ENCODE results near the gene CSH2. TPM values are rescaled to one million over a fixed set of nuclear protein-coding genes. Genes with fewer than 3 reads are reported as not detected.

CSH2 gene
- total and polyA plus RNA-seq, 8 donors: not detected

DNA sequence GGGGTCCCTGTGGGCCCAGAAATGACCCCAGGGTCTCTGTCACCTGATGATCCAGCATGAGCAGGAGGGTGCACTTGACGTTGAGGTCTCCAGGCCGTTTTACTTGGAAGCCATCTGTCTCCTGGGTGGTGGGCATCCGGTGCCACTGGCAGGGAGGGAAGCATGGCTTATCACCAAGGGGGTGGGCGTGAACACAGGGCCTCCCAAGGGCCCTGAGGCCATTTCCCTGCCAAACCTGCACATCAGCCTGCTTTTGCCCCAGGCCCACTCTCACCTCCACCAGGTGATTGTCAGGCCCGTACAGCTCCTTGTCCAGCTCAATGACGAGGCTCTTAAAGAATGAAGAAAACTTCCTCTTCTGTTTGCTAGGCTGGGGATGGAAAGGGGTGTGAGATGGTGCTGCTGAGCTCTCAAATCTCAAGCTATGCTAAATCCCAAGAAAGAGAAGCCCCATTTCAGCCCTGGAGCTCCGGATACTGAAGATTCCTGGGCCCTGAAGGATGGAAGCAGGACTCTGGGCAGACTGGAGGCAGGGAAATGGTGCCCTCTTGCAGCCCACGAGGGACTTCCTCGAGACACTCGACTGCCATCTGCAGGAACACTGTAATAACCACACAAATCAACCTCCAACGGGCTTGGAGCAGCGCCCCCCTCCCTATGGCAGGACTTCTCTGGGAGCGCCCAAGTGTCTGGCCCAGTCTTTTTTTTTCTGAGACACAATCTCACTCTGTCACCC lies 38.9 kb downstream of the CSH2 start:
- intact Hi-C loops (cut with DNase I): no loop called here
- 48 to 53% methylated on average over 13 of the region's 13 CpGs for WGBS, 2 donors

DNA sequence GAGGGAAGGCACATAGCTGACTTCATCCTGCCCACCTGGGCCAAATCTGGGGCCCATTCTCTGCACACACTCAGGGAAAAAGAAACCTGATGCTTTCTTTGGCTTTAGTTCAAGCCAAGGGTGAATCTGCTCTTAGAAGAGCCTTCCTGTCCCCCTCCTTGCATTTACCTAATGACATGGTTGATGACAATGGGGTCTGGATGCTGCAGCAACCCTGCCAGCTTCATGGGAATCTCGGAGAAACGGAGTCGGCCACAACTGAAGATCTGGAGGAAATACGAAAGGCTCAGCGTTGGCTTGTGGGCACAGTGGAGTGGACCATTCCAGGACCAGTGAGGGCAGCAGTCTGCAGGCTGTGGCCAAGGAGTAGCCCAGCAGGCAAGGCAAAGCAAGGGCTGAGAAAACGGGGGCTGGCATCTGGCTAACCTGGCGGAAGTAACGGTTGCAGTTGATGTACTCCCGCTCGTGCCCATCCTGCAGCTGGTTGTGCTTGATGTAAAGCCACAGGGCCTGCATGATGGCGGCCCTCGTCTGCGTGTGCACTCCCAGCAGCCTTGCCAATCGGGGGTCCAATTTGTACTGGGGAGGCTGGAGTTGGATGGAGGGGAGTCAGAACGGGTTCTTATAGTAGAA lies 39.6 kb downstream of the CSH2 start:
- intact Hi-C loops (cut with DNase I): no loop called here
- Histone ChIP-seq H3K9me3 (no peaks in the 10 kb centered on the region), H3K27ac (no peak overlapping the region), H3K4me1 (peaks cover 13 to 23% (median 22%) of the 10 kb centered on the region in 3 donors), H3K27me3 (no peaks in the 10 kb centered on the region), H3K4me3 (no peak overlapping the region), H3K36me3 (peaks cover 0 to 67% (median 55%) of the 10 kb centered on the region in 3 donors)
- FAIRE-seq: no peak
- no peak for ATAC-seq
- no peak for DNase-seq
- WGBS, 2 donors: 91 to 94% methylated on average over 15 of the region's 15 CpGs
- no peak for TF ChIP-seq CTCF (IDR thresholded peaks at IDR 0.05)

More for the DNA sequence above, 38.9 kb downstream of the CSH2 start:
- TF ChIP-seq CTCF (IDR thresholded peaks at IDR 0.05): peak in 1 of 4 donors; percentile 13
- no peak for FAIRE-seq
- ATAC-seq: peak in 3 of 4 donors; percentile 29 to 63 (median 50)
- Histone ChIP-seq H3K9me3 (no peaks in the 10 kb centered on the region), H3K27ac (no peak overlapping the region), H3K36me3 (peaks cover 0 to 64% (median 54%) of the 10 kb centered on the region in 3 donors), H3K4me1 (peaks cover 20 to 24% (median 22%) of the 10 kb centered on the region in 3 donors), H3K4me3 (no peak overlapping the region), H3K27me3 (no peaks in the 10 kb centered on the region)
- peak in 1 of 6 donors; percentile 51 for DNase-seq

GRCh38 chr17:63833026-63833740 lies 40.3 kb downstream of the CSH2 start:
- DNase-seq: no peak
- no peak overlapping the region for H3K27ac ChIP-seq
- 87 to 93% methylated on average over 14 of the region's 14 CpGs for WGBS, 2 donors

DNA sequence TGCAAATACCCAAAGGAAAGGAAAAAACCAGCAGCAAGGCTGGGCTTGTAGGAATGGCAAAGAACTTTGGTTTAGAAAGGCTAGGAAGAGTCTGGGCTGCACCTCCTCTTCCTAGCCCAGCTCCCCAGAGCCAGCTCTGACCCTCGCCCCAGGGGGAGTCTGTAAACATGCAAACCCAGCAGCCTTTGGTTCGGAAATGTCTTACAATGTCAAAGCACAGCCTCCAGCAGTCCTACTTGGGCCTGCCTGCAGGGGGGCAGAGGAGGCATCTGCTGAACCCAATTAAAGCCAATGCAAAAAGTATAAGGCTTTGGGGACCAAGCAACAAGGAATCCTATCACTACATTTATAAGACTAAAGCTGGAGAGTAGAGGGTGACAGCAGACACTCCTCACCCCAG lies 41.0 kb downstream of the CSH2 start:
- ATAC-seq: no peak
- Histone ChIP-seq H3K27ac (no peak overlapping the region), H3K4me1 (peaks cover 2 to 17% (median 16%) of the 10 kb centered on the region in 3 donors), H3K27me3 (no peaks in the 10 kb centered on the region), H3K36me3 (peaks cover 0 to 67% (median 55%) of the 10 kb centered on the region in 3 donors), H3K9me3 (no peaks in the 10 kb centered on the region), H3K4me3 (no peak overlapping the region)
- DNase-seq: no peak
- 81 to 95% methylated on average over 2 of the region's 2 CpGs for WGBS, 2 donors
- FAIRE-seq: no peak
- no peak for TF ChIP-seq CTCF (IDR thresholded peaks at IDR 0.05)
- intact Hi-C loops (cut with DNase I): no loop called here

More at GRCh38 chr17:63833026-63833740, 40.3 kb downstream of the CSH2 start:
- TF ChIP-seq CTCF (IDR thresholded peaks at IDR 0.05): no peak
- Histone ChIP-seq H3K4me3 (no peak overlapping the region), H3K27me3 (no peaks in the 10 kb centered on the region), H3K36me3 (peaks cover 0 to 67% (median 55%) of the 10 kb centered on the region in 3 donors), H3K9me3 (no peaks in the 10 kb centered on the region), H3K4me1 (peaks cover 9 to 23% (median 21%) of the 10 kb centered on the region in 3 donors)
- no peak for FAIRE-seq
- ATAC-seq: no peak
- intact Hi-C loops (cut with DNase I): no loop called here
